Activated naive CD8-positive, alpha-beta T cell treated with anti-CD3 and anti-CD28 coated beads, Interleukin-2, amount 50 U/mL, for 24 hours (primary cell): ENCODE measurements around the gene OLR1.

ENCODE experiments used
- ATAC-seq: fragments of 150-1000 bp; cut with Tn5 transposase; one replicate; pipeline ENCODE4 v1.10.0; 2021
- DNase-seq: peaks from one replicate; pipeline ENCODE4 v3.0.0; 2021
- H3K27ac Mint-ChIP-seq: one replicate; pipeline ENCODE4 v1.8.0; 2021; ENCODE audit warnings: mild to moderate bottlenecking, mixed read lengths
- H3K27me3 Mint-ChIP-seq: one replicate; pipeline ENCODE4 v1.8.0; 2021; ENCODE audit warnings: mixed read lengths
- H3K36me3 Mint-ChIP-seq: one replicate; pipeline ENCODE4 v1.8.0; 2021; ENCODE audit warnings: low read depth, mixed read lengths
- H3K4me1 Mint-ChIP-seq: one replicate; pipeline ENCODE4 v1.8.0; 2021; ENCODE audit warnings: mixed read lengths
- H3K4me3 Mint-ChIP-seq: one replicate; pipeline ENCODE4 v1.8.0; 2021; ENCODE audit warnings: mild to moderate bottlenecking, moderate library complexity, mixed read lengths
- H3K9me3 Mint-ChIP-seq: one replicate; pipeline ENCODE4 v1.8.0; 2021; ENCODE audit warnings: mixed read lengths

Gene OLR1

GRCh38 chr12:10147714-10148403 lies 24.1 kb downstream of the OLR1 start:
- H3K4me1 Mint-ChIP-seq: peaks cover 7% of the 10 kb centered on the region
- no peaks in the 10 kb centered on the region for H3K36me3 Mint-ChIP-seq
- peak; percentile 57 for ATAC-seq
- H3K27me3 Mint-ChIP-seq: peaks cover 9% of the 10 kb centered on the region
- H3K4me3 Mint-ChIP-seq: no peak overlapping the region
- H3K27ac Mint-ChIP-seq: no peak overlapping the region
- H3K9me3 Mint-ChIP-seq: peaks cover 4% of the 10 kb centered on the region
- DNase-seq: no peak

DNA sequence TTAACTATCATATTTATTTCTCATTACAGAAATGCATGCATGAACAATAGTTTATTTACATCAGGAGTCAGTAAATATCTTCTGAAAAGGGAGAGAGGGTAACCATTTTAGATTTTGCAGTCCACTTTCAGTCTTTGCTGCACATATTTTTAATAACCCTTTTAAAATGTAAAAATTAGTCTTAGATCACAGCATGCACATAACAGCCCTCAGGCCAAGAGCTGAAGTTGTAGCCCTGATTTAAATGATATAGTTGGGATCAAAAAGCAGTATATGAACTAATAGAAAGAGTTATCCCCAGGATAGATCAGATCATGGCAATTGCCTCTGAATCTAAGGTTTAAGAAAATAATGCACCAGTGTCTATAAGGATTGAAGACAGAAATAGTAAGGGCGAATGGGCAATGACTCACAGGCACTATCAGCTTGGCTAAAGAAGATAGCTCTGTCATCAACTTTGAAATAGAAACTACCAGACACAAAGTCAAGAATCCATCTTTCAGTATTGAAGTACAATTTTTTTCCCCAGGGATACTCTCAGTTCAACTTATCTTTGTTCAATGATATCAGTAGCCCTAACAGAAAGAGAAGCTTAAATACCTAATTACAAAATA lies 28.8 kb downstream of the OLR1 start:
- H3K27ac Mint-ChIP-seq: no peak overlapping the region
- H3K4me3 Mint-ChIP-seq: no peak overlapping the region
- H3K4me1 Mint-ChIP-seq: peaks cover 5% of the 10 kb centered on the region
- ATAC-seq (no peak), DNase-seq (no peak)
- peaks cover 14% of the 10 kb centered on the region for H3K27me3 Mint-ChIP-seq
- no peaks in the 10 kb centered on the region for H3K36me3 Mint-ChIP-seq
- H3K9me3 Mint-ChIP-seq: peaks cover 4% of the 10 kb centered on the region

GRCh38 chr12:10140001-10140400 lies 31.9 kb downstream of the OLR1 start:
- Mint-ChIP-seq H3K9me3 (no peaks in the 10 kb centered on the region), H3K4me1 (no peaks in the 10 kb centered on the region), H3K4me3 (no peak overlapping the region), H3K36me3 (no peaks in the 10 kb centered on the region), H3K27ac (no peak overlapping the region), H3K27me3 (peaks cover 12% of the 10 kb centered on the region)
- ATAC-seq: no peak
- DNase-seq: peak; percentile 48

GRCh38 chr12:10136637-10137205 lies 35.2 kb downstream of the OLR1 start:
- Mint-ChIP-seq H3K27ac (no peak overlapping the region), H3K4me1 (no peaks in the 10 kb centered on the region), H3K27me3 (peaks cover 12% of the 10 kb centered on the region), H3K4me3 (no peak overlapping the region), H3K36me3 (no peaks in the 10 kb centered on the region), H3K9me3 (no peaks in the 10 kb centered on the region)
- ATAC-seq (no peak), DNase-seq (no peak)

- no peak for ATAC-seq
- no peak overlapping the region for H3K4me3 Mint-ChIP-seq
- no peak overlapping the region for H3K27ac Mint-ChIP-seq
- DNase-seq: no peak
- no peaks in the 10 kb centered on the region for H3K9me3 Mint-ChIP-seq
- no peaks in the 10 kb centered on the region for H3K36me3 Mint-ChIP-seq
- peaks cover 11% of the 10 kb centered on the region for H3K4me1 Mint-ChIP-seq
- H3K27me3 Mint-ChIP-seq: peaks cover 10% of the 10 kb centered on the region
Measured at GRCh38 chr12:10135126-10135525, 36.8 kb downstream of the OLR1 start.

GRCh38 chr12:10132850-10133370 lies 39.0 kb downstream of the OLR1 start:
- no peaks in the 10 kb centered on the region for H3K36me3 Mint-ChIP-seq
- ATAC-seq: no peak
- H3K4me1 Mint-ChIP-seq: peaks cover 25% of the 10 kb centered on the region
- peaks cover 11% of the 10 kb centered on the region for H3K27me3 Mint-ChIP-seq
- no peak overlapping the region for H3K4me3 Mint-ChIP-seq
- DNase-seq: no peak
- H3K27ac Mint-ChIP-seq: no peak overlapping the region
- H3K9me3 Mint-ChIP-seq: no peaks in the 10 kb centered on the region

- DNase-seq: no peak
- Mint-ChIP-seq H3K4me1 (peaks cover 28% of the 10 kb centered on the region), H3K27ac (no peak overlapping the region), H3K36me3 (no peaks in the 10 kb centered on the region), H3K9me3 (no peaks in the 10 kb centered on the region), H3K27me3 (peaks cover 12% of the 10 kb centered on the region), H3K4me3 (no peak overlapping the region)
- ATAC-seq: no peak
Measured at GRCh38 chr12:10131111-10131690, 40.7 kb downstream of the OLR1 start.

GRCh38 chr12:10130042-10130441 lies 41.9 kb downstream of the OLR1 start, which contains the start of gene CLEC7A:
CLEC7A (minus strand) TSS chr12:10130199; CDS start chr12:10130082, 117 bp downstream.
- Mint-ChIP-seq H3K27ac (peak within 1 kb of the TSS; percentile 60), H3K27me3 (peaks cover 16% of the 10 kb centered on the region), H3K9me3 (no peaks in the 10 kb centered on the region), H3K4me1 (peaks cover 30% of the 10 kb centered on the region), H3K36me3 (no peaks in the 10 kb centered on the region), H3K4me3 (no peak within 1 kb of the TSS)
- no peak for DNase-seq
- ATAC-seq: peak; percentile 90

GRCh38 chr12:10128687-10129086 lies 43.2 kb downstream of the OLR1 start:
- H3K27me3 Mint-ChIP-seq: peaks cover 16% of the 10 kb centered on the region
- H3K4me1 Mint-ChIP-seq: peaks cover 30% of the 10 kb centered on the region
- no peak overlapping the region for H3K27ac Mint-ChIP-seq
- H3K36me3 Mint-ChIP-seq: no peaks in the 10 kb centered on the region
- no peaks in the 10 kb centered on the region for H3K9me3 Mint-ChIP-seq
- H3K4me3 Mint-ChIP-seq: no peak overlapping the region
- no peak for ATAC-seq
- DNase-seq: no peak

DNA sequence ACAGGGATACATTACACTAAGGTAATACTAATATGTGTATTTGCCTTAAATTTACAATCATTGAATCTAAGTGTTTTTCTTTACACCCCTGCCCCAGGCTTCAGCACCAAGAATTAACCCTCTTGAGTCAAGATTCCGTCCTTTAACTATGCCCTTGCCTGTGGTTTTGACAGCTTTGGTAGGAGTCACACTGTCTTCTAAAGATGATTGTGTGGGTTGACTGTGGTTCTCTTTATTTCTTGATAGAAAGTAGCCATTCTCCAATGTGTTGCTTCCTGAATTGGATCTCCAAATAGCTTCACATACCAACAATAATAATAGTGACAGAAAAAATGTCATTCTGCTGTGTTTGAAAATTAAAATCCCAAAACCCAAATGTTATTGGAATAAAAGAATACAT lies 45.5 kb downstream of the OLR1 start:
- H3K27ac Mint-ChIP-seq: no peak overlapping the region

GRCh38 chr12:10122689-10123088 lies 49.2 kb downstream of the OLR1 start:
- Mint-ChIP-seq H3K9me3 (no peaks in the 10 kb centered on the region), H3K27me3 (peaks cover 6% of the 10 kb centered on the region), H3K4me1 (peaks cover 5% of the 10 kb centered on the region), H3K27ac (no peak overlapping the region), H3K36me3 (peaks cover 2% of the 10 kb centered on the region), H3K4me3 (no peak overlapping the region)
- DNase-seq (no peak), ATAC-seq (no peak)

More for the DNA sequence above, 45.5 kb downstream of the OLR1 start:
- H3K9me3 Mint-ChIP-seq: no peaks in the 10 kb centered on the region
- H3K4me1 Mint-ChIP-seq: peaks cover 30% of the 10 kb centered on the region
- DNase-seq (no peak), ATAC-seq (no peak)
- no peak overlapping the region for H3K4me3 Mint-ChIP-seq
- H3K36me3 Mint-ChIP-seq: no peaks in the 10 kb centered on the region
- peaks cover 12% of the 10 kb centered on the region for H3K27me3 Mint-ChIP-seq

- Mint-ChIP-seq H3K9me3 (no peaks in the 10 kb centered on the region), H3K27me3 (peaks cover 4% of the 10 kb centered on the region), H3K27ac (no peak overlapping the region), H3K4me3 (no peak overlapping the region), H3K4me1 (peaks cover 3% of the 10 kb centered on the region), H3K36me3 (peaks cover 2% of the 10 kb centered on the region)
- DNase-seq: no peak
- ATAC-seq: no peak
Measured at GRCh38 chr12:10121278-10121677, 50.7 kb downstream of the OLR1 start.

- Mint-ChIP-seq H3K27me3 (no peaks in the 10 kb centered on the region), H3K36me3 (peaks cover 2% of the 10 kb centered on the region), H3K9me3 (no peaks in the 10 kb centered on the region), H3K4me1 (no peaks in the 10 kb centered on the region), H3K27ac (no peak overlapping the region), H3K4me3 (no peak overlapping the region)
- DNase-seq: no peak
- no peak for ATAC-seq
Measured at GRCh38 chr12:10119066-10119465, 52.9 kb downstream of the OLR1 start.

DNA sequence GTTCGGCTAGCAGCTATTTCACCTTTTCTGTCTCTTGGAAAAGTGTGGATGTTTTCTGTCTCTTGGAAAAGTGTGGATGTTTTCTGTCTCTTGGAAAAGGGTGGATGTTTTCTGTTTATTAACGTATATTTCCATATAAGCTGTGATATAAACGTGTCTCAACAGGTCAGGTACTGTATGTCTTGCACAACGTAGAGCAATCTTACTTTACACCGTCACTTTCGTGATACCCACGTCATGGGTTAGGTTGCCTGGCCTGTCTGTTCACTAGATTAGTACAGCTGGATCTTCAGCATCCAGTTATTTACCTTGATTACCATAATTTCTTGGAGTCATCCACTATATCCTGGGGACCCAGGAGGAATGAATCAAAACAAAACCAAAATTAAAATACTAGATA lies 56.0 kb downstream of the OLR1 start:
- Mint-ChIP-seq H3K36me3 (peaks cover 2% of the 10 kb centered on the region), H3K9me3 (no peaks in the 10 kb centered on the region)
- no peak for ATAC-seq

GRCh38 chr12:10115311-10115710 lies 56.6 kb downstream of the OLR1 start:
- no peaks in the 10 kb centered on the region for H3K27me3 Mint-ChIP-seq
- no peak overlapping the region for H3K4me3 Mint-ChIP-seq
- no peak for ATAC-seq
- no peak overlapping the region for H3K27ac Mint-ChIP-seq
- no peak for DNase-seq
- H3K4me1 Mint-ChIP-seq: no peaks in the 10 kb centered on the region
- peaks cover 2% of the 10 kb centered on the region for H3K36me3 Mint-ChIP-seq
- no peaks in the 10 kb centered on the region for H3K9me3 Mint-ChIP-seq

More for the DNA sequence above, 56.0 kb downstream of the OLR1 start:
- no peaks in the 10 kb centered on the region for H3K27me3 Mint-ChIP-seq
- H3K4me3 Mint-ChIP-seq: no peak overlapping the region
- no peak for DNase-seq
- H3K4me1 Mint-ChIP-seq: no peaks in the 10 kb centered on the region
- H3K27ac Mint-ChIP-seq: no peak overlapping the region
